ENCODE results near the gene ELMO1.

GRCh38 chr7:36916116-36916515 lies 532.5 kb downstream of the ELMO1 start:
- TF ChIP-seq CTCF (conservative IDR thresholded peaks at IDR 0.05; ENCODE audit: low read depth, low read length) (no peak), EZH2 (IDR thresholded peaks at IDR 0.05; ENCODE audit: low read length, unreplicated experiment) (no peak), EZH2phosphoT487 (IDR thresholded peaks at IDR 0.05; ENCODE audit: borderline replicate concordance, low read length) (no peak)
